Eye (tissue), 1 donor: ENCODE data around the gene OLFML1.
A peak's percentile ranks its signal among the peaks of the same experiment; 100 is the strongest.

Experiments used
- DNase-seq: peaks from one replicate; pipeline ENCODE4 v3.0.0-alpha.2; 2015

OLFML1 gene

DNA sequence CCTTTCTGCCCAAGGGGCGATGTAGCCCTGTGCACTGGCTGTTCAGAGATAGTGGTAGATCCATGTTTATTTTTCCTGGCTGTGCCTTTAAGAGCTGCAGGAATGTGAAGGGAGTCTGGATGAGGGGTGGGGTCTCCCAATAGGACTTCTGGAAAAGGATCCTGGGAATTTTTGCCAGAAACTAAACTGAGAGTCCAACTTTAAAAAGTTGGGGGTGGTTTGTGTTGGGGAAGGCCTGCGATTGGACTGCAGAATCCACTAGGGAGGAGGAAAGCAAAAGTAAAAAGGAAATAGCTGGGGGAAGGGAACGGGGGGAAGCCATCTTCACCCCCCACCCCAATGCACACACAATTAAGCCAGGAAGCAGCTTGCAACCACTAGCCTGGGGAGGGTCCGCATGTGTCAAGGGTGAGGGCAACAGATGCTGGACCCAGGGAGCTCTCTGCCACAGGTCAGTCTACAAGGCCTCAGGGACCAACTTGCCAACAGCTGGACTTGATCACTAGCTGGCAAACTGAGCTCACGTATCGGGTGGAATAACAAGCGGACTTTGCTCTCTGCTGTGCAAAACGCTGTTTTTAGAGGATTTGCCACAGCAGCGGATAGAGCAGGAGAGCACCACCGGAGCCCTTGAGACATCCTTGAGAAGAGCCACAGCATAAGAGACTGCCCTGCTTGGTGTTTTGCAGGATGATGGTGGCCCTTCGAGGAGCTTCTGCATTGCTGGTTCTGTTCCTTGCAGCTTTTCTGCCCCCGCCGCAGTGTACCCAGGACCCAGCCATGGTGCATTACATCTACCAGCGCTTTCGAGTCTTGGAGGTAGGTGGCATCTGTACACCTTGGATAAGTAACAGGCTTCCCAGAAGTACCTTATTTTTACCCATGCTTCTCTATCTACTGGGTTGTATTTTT is at the start of gene OLFML1:
Gene OLFML1 (plus strand): TSS at position 321 of the 912 bp plus-strand sequence. CDS start 370 bp downstream, at position 691.
- DNase-seq, result peak; percentile 60

DNA sequence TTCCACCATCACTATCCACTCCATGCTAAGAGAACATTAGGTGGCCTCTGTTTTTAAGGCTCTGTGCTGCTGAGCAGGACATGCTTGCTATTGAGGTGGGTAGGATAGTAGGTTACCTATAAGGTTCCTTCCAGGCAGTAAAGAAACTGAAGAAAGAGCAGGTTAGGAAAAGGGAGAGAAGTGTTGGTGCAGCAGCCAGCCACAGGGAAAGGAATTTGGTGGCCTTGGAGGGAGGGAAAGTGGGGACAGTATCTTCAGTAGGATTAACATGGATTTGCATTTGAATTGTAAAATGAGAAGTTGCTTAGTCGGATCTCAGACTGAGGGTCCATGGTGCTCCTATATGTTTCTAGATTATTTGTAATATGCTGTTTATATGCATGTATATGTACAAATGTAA is 49.2 kb upstream of the OLFML1 start:
- DNase-seq, result no peak

DNA sequence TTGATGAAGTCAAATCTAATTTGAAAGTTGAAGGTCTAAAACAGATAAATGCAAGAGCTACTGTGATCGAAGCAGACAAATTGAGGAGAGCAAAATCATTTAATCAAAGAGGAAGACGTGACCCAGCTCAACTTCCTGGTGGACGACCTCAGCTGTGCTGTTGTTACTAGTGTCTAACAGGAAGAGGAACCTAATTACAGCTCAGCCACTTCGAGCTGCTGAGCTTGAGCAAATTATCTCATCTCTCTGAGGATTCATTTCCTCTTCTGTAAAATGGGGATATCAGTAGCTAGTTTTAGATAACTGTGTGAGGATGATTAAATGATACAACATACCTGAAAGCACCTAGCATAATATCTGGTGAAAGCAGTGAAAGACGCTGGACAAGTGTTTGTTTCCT is 48.6 kb upstream of the OLFML1 start:
- no peak for DNase-seq

DNA sequence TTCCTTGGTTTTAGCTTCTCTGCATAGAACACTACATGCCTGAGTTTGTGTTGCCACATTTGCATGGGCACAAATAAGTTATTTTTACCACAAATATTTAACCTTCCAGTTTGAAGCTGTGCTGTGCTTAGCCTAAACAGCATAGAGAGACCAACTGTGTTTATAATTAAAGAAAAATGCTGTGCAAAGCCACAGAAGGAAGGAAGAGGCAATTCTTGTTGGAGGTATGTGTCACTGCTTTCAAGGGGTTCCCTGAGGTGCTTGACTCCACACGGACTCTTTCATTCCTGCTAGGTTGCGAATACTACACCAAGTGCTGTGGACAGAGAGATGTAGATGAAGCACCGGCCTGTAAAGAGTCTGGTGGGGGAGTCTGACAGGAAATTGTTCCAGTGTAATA is 47.6 kb upstream of the OLFML1 start:
- DNase-seq, result no peak

DNA sequence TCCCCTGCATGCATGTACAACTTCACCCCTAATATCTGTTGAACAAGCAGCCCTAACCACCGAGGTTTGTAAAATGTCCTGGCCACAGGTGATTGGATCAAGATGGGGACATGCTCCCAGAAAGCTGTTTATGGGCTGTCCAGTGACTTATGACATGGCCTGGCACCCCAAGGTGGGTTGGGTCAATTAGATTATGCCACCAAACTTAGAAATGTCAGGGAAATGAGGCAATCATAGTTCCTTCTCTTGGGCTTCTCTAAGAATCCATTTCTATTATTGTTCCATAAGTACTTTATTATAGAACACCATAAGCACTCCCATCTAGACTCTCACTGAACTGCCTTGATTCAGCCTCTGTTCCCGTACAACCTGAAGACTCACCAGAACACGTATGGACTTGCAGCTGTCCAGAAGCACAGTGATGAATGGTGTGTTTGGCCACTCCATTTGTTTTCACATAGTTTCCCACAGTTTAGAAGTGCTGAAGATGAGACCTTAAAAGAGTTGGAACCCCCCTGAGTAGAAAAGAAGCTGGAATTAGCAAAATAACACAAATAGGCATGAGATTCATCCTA is 45.5 kb upstream of the OLFML1 start:
- DNase-seq, result no peak

DNA sequence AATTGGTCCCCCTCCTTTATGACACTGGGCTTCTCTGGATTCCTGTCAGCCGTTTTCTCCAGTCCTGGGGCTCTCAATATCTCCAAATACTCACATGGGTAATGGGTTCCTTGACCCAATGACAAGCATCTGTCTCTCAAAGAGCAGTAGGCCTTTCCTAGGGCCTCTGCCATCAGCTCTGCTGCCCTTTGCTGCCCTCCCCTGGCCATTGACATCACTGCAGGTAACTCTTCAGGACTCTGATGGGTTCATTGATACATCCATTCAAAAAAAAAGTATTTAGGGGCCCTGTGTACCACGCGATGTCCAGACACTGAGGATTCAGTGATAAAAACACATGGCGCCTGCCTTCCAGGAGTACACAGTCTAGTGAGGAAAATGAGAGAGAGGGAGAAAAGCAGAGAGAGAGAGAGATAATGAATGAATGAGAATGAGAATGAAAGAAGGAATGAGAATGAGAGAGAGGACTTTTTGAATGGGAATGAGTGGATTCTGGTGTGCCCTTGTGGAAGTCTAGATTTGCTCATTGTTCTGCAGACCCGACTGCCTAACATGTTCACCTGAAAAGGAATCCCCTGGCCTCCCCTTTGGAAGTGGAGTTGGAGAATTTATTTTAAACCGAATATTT is 42.6 kb upstream of the OLFML1 start:
- DNase-seq, result peak; percentile 89

DNA sequence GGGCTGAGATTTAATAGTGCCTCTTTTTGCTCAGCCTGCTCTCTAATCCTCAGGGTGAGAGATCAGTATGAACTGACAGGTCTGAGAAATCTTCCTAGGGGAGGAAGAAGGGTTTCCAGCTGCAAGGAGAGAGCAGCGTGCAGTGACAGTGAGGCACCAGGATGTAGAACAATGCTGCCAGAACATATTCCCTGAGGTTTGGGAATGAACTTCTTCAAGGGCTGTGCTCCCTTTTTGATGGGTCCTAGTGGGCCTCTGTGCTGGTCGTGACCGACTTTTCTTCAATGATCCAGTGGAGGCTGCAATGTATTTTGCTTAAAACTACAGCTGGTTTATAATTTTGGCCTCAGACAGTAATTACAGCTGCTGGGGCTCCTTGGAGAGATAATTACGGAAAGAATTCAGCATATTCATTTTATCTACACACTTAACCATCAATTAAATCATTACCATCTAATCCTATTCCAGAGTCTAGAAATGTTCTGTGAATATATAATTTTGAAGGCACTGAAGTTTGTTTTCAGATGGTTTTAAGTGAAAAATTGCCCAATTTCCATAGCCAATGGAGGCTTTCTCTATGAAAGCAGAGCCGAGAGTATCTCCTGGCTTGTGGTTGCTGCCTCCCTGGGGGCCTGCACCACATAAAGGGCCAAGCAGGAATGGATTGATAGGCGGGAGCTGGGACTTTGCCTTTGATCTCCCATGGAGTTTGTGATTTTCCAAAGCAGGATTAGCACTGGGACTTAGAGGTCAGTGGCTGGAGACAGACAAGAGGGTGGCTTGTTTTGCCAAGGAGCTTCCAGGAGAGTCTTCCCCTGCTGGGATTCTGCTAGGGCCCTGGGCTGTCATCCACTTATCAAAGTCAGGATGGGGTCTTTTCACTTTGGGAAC is 41.0 kb upstream of the OLFML1 start:
- DNase-seq, result peak; percentile 17

DNA sequence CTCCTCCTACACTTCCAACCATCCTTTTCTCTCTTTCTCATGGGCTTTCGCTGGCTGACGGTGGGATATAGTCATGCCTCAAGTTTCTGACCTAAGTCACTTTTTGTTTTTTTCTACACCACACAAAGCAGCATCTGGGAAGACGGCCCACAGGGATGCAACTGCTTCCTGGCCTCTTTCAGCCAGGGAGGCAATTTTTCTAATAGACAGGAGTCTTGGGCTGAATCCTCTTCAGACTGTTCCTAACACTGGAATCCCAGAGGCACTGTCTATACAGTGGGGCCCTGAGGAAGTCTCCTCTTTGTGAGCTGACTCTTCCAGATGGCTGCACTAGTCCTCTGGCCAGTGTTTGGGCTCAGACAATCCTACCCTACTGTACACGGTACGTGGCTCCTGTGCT is 39.7 kb upstream of the OLFML1 start:
- no peak for DNase-seq

DNA sequence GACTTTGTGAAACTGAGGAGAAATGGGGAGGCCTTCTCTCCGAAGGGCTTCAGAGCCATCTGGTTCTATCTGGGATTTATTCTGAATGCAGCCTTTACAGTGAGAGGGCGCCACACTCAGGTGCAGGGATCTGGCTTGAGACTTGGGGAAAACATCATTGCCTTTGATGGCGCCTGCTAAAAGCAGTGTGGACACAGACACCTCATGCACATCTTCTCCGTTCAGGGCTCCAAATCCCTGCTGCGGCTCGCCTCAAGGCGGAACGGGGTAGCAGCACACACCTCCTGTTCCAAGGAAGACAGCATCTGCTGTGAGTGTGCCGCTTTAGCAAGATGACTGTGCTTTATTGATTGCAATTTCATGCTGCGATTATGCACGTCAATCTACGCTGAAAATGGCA is 37.1 kb upstream of the OLFML1 start:
- DNase-seq, result peak; percentile 34

DNA sequence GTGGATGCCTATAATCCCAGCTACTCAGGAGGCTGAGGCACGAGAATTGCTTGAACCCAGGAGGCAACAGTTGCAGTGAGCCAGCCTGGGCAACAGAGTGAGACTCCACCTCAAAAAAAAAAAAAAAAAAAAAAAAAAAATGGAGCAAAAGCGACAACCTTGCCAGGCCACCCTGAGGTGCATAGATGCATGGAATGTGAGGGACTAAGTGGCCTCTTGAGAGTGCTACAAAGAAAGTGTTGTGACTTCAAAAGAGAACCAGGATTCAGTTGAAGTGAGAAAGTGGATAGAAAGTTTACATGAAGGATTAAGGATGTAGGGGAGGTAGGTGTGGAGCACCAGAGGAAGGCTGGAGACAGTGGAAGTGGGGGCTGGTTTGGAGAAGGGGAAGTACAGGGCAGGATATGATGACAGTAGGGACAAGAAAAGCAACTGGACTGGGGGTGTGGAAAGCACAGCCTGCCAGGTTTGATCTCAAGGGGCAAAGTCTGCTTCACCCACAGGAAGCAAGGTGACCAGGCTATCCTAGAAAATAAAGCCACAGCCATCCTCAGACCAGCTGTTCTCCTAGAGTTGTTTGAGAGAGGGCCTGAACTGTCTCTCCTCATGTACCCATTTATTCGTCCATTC is 36.0 kb upstream of the OLFML1 start:
- DNase-seq, result no peak

DNA sequence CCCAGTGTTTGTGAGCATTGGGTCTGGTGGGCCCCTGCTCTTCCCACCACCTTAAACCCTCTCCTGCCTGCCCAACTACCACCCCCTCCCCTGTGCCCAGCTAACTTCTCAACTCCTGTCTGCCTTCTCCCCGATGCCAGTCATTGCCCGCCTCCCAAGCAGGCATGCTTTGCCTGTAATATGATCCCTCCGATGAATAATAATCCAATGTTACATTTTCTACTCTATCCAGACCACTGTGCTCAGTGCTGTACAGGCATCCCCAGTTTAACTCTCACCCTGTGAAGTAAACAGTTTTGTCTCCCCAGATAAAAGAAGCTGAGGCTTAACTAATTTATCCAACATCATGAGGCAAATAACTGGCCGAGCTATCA is 35.5 kb upstream of the OLFML1 start:
- DNase-seq, result no peak

DNA sequence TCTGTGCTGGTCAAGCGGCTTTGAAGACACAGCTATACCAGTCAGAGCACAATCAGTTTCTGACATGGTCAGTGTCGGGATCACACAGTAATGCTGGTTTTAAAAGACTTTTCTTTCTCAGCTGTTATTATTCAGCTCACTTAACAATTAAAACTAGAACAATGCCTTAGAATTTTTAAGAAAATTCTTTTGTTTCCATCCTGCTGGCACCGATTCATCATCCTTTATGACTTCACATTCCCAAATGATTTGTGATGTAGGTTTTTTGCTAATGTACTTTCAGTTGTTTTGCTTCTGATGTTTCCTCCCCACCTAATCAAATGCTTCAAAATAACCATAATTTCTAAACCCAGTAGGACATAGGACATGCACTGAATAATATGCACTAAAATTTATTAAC is 34.5 kb upstream of the OLFML1 start:
- DNase-seq, result no peak

DNA sequence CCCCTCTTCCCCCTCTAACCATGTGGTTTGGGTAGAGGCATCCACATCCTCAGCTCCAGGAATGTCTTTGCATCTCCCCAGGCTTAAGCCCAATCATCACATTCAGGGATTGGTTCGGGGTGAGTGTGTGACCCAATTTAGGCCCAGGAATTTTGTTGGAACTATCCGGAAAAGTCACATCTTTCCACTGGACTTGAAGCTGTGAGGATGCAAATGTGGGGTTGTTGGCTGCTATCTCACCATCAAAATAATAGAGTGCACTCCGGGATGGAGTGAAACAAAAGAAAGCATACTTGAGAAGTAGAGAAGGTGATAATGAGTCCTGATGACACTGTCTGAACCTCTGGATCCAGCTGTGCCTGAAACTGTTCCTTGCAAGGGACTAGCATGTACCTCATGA is 33.8 kb upstream of the OLFML1 start:
- DNase-seq, result no peak

DNA sequence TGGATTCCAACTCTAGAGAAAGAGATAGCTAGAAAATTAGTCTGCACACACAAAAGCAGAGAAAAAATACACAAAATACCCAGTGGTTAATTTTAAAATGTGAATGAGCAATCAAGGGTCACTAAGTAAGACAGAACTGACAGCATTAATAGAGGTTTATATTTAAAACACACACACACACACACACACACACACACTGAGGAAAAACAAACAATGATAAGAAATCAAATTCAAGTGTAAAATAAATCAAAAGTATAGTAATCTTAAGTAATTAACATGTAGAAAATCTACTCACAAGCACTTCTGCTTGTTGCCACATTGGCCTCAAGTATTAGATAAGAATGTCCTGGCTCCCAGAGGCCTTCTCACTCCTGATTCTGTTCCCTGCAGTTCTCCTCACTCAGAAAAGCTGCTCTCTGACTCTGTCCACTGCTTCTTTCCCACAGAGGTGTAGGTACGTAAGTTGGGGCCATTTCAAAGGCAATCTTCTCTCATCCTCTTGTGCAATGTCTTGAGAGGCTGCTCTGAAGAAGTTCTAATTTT is 33.3 kb upstream of the OLFML1 start:
- DNase-seq, result no peak

DNA sequence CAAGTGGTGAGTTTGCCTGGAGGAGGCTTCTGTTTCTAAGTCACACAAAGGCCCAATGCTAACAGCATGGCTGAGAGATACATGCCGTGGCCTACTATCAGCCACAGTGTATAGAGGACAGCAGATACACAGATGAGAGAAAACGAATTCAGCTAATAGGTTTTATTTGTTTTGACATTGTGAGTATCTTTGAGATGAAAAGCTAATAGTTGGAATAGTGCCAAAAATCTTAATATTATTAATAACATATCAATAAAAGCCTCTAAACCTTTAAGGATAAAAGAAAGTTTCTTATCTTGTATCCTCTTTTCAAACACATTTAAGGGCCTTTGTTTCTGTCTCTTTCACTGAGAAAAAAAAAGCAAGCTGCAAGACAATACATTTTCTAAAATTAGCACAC is 30.5 kb upstream of the OLFML1 start:
- no peak for DNase-seq

DNA sequence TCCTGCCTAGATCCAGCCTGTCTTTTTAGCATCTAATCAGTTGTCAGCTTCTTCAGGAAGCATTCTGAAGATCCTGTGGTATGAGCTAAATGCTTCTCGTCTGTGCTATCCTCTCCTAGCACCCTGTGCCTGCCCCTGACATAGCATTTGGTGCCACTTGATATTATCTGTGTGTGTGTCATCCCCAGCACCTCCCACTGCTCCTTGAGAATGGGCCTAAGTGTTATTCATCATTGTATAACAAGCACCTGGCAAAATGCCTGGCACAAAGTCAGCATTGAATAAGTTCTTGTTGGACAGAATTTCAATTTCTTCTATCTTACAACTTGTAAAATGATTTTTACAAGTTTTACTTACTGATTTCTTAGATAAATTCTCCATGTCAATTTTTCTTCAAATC is 28.1 kb upstream of the OLFML1 start:
- no peak for DNase-seq

DNA sequence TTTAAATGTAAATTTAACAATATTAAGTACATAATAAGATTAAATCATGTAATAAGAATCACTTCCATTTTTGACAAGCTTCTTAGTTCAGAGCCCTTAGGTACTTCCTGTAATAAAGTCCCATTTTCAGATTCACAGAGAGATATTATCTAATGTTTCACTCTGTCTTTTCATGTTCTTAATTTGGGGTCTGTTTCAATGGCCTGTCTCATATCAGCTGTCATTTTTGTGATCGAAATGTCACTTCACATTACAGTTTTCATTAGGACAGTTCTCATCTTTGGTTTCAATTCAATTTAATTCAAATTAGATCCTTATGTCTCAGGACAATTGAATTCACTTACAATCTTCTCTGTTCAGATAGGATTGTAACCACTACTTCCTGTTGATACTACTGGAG is 22.6 kb upstream of the OLFML1 start:
- DNase-seq, result peak; percentile 52

DNA sequence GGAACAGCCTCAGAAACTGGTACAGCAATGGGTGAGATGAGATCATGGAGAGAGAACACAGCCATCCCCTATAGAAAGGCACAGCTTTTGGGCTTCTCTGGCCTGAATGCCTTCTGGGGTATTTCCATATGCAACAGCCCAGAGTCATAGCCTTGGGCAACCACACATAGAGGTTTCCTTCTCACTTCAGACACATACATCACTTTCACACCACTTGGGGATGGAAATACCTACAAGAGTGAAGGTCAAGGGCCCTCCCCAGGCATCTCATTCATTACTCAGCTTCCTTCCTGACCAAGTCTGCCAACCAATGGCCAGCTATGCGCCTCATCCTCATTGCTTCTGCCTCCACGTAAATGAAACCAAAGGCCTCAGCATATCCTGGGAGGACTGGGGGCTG is 17.7 kb upstream of the OLFML1 start:
- no peak for DNase-seq

DNA sequence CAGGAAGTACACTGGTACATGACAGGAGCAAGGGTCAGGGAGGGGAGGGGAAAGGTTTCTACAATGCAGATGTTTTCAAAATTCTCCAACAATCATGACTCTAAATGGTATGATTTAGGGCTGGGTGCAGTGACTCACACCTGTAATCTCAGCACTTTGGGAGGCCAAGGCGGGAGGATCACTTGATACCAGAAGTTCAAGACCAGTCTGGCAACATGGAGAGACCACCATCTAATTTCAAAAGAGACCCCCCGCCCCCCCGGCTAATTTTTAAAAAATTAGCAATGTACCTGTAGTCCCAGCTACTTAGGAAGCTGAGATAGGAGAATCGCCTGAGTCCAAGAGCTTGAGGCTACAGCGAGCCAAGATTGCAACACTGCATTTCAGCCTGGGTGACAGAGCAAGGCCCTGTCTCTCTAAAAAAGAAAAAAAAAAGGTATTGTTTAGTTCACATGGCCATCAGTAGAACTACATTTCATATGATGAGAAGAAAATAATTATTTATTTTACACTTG is 15.9 kb upstream of the OLFML1 start:
- no peak for DNase-seq

DNA sequence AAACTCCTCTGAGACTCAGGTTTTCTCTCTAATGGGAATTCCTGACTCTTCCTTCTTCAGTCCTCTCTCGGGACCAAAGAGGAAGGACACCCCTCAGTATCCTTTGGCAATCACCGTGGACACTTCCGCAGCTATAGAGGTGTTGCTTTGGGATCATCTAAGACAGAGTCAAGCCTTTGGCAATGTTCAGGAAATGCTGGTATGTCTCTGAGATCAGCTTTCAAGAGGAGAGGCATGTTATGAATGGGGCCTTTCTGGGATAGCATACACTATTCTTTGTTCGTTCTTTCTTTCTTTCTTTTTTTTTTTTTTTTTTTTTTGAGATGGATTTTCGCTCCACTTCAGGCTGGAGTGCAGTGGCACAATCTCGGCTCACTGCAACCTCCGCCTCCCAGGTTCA is 14.2 kb upstream of the OLFML1 start:
- DNase-seq, result no peak

DNA sequence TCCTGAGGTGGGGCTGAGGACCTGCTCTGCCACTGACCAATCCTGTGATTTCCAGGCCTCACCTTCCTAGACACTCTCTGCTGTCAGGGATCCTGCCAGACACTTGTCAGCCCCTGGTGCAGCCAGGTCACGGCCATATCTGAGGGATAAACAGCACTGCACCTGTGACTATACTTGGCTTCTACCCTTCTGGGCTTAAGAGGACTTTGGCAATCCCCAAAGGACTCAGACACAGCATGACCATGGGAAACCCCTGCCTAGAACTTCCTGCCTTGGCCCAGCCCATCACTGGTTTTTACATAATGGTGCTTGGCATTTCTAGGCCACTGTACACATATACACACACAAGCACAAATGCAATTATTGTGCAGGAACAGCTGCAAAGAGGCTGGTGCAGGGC is 11.6 kb upstream of the OLFML1 start:
- DNase-seq, result peak; percentile 63

DNA sequence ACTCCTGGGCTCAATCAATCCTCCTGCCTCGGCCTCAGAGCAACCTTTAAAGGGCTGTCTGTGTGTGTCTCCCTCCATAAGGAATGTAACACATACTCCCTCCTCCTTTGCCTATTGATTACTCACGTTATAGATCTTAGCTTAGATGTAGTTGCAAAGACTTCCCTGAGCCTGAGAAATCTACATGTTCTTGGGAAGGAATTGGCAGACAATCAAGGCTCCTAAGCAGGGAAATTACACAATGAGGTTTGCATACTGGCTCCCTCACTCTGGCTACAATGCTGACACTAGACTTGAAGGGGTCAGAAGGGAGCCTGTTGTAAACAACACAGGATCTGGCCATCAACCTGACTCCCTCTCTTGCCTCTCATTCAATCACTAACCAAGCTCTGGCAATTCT is 5.2 kb upstream of the OLFML1 start:
- no peak for DNase-seq
